HuH-7.5 (cell line): Measurements from ENCODE around the gene DEFB113.

Experiments used
- DNase-seq: peaks from one replicate; pipeline ENCODE4 v3.0.0; 2011; ENCODE audit warnings: low spot score

DEFB113 gene

GRCh38 chr6:49935387-49935786 is 34.0 kb downstream of the DEFB113 start:
- no peak for DNase-seq

- no peak for DNase-seq
Observed at GRCh38 chr6:49934770-49935169, 34.7 kb downstream of the DEFB113 start.

GRCh38 chr6:49933526-49933925 is 35.9 kb downstream of the DEFB113 start:
- no peak for DNase-seq

- no peak for DNase-seq
Observed at GRCh38 chr6:49929340-49929739, 40.1 kb downstream of the DEFB113 start.

GRCh38 chr6:49923826-49924225 is 45.6 kb downstream of the DEFB113 start:
- no peak for DNase-seq

GRCh38 chr6:49919935-49920644 is 49.3 kb downstream of the DEFB113 start:
- DNase-seq: no peak

GRCh38 chr6:49919261-49919660 is 50.2 kb downstream of the DEFB113 start:
- no peak for DNase-seq

- no peak for DNase-seq
Observed at GRCh38 chr6:49918787-49919186, 50.6 kb downstream of the DEFB113 start.
